Astrocyte of the hippocampus (primary cell): ENCODE data around the gene GBP3.
"Not testable (repeated sequence)": the region's sequence is repeated elsewhere in the genome, so short reads cannot be mapped to it uniquely, and the experiment has no call there.

Experiments
- DNase-seq: peaks from one replicate; pipeline ENCODE4 v3.0.0; 2011; ENCODE audit warnings: low read depth, low spot score

Gene GBP3

DNA sequence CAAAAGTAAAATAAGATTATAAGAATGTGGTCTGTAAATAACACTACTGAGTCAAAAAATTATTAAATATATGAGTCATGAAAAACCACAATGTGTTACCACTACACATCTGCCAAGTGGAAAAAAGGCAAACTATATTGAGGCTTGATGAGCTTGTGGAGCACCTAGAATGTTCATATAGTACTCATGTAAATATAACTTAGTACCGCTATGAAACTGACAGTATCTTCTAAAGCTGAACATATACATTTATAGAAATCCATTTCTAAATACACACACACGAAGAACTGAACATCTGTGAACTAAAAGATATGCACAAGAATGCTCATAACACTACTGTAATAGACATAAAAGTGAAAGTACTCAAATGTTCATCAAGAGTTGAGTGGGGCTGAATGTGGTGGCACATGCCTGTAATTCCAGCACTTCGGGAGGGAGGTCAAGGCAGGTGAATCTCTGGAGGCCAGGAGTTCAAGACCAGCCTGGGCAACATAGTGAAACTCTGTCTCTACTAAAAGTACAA lies 18.5 kb upstream of the GBP3 start:
- DNase-seq: peak; percentile 27

DNA sequence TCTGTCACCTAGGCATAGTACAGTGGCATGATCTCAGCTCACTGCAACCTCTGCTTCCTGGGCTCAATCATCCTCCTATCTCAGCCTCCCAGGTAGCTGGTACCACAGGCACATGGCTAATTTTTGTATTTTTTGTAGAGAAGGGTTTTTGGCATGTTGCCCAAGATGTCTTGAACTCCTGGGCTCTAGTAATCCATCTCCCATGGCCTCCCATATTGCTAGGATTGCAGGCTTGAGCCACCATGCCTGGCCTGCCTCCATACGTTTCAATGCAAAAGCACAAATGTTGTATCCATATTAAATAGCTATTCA lies 17.6 kb upstream of the GBP3 start:
- DNase-seq: no peak

GRCh38 chr1:89037186-89037585 lies 14.5 kb upstream of the GBP3 start:
- DNase-seq: no peak

DNA sequence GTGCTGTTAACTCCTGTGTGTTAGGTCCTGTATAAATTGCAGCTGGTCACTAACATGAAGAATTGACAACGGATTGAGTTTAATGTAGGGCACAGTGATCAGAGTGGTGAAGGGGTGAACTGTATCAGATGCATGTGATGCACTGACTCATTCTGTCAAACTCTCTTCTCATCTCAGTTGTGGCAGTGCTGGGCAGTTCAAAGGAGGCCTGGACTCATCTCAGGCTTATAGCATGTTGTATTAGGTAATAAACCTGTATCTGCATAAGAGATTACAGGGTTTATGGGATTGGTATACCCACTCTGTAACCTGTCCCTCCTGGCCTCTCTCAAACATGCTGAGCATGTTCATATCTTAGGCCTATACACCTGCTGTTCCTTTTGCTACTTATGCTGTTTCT lies 12.4 kb upstream of the GBP3 start:
- DNase-seq: no peak

GRCh38 chr1:89034004-89034403 lies 11.3 kb upstream of the GBP3 start:
- not testable (repeated sequence) for DNase-seq

DNA sequence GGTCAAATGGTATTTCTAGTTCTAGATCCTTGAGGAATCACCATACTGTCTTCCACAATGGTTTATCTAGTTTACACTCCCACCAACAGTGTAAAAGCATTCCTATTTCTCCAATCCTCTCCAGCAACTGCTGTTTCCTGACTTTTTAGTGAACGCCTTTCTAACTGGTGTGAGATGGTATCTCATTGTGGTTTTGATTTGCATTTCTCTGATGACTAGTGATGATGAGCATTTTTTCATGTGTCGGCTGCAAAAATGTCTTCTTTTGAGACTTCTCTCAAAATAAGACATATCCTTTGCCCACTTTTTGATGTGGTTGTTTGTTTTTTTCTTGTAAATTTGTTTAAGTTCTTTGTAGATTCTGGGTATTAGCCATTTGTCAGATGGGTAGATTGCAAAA lies 6.4 kb upstream of the GBP3 start:
- not testable (repeated sequence) for DNase-seq

DNA sequence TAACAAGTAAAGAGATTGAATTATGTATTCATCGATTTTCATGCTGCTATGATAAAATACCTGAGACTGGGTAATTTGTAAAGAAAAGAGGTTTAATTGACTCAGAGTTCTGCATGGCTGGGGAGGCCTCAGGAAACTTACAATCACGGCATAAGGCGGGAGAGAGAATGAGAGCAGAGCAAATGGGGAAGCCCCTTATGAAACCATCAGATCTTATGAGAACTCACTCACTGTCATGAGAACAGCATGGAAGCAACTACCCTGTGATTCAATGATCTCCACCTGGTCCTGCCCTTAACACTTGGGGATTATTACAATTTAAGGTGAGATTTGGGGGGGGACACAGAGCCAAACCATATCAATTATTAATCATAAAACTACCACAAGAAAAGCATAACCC lies 3.3 kb upstream of the GBP3 start:
- no peak for DNase-seq

DNA sequence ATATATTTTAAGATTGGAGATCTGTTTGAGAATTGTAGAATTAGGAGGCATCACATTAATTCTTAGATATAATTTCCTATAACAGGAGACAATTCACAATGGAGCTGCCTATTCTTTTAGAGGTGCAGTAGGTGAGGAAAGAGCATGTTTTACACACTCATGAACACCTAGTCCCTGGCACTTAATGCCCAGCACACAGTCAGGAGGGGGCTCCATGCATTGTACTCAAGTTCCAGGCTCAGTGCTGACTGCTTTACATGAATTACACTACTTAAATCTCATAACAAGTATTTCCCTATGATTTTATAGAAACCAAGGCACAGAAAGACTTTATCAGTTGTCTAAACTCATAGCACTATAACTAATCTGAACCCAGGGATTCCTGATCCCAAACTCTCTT lies 360 bp upstream of the GBP3 start:
- peak; percentile 7 for DNase-seq

DNA sequence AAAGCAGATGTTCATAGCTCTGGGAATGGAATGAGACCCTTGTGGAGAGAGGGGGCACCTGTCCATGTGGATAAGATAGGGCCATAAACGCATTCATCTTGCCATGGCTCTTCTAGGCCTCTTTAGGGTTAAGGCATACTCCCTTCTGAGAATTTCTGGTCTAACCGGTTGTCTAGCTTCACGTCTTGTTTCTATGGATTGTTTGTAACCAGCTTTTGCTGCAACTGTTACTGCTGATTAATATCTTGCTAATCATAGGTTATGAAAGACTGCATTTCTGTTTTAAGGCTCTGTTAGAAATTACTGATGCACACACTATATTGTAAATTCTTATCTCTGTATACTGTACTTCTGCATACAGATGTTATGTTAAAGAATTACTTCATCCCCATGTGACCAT lies 4.3 kb downstream of the GBP3 start:
- not testable (repeated sequence) for DNase-seq

DNA sequence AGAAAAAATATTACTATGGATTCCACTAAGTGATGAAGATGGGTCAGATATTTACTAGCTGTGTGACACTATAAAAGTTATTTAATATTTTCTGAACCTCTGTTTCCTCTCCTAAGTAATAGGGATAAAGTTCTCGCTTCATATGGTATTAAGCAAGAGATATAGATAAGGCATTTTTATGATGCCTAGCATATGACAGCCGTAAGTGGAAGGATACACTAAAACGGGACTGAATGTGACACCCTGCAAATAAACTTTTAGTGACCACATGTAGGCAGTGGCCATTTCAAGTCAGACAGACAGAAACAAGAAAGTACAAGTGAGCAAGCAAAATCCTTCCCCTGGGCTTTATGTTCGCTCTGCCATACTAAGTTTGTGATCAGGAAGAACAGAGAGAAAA lies 14.2 kb downstream of the GBP3 start:
- no peak for DNase-seq

GRCh38 chr1:89005286-89006151 lies 17.1 kb downstream of the GBP3 start:
- no peak for DNase-seq

GRCh38 chr1:89002176-89002575 lies 20.5 kb downstream of the GBP3 start:
- not testable (repeated sequence) for DNase-seq

- no peak for DNase-seq
These were observed 21.2 kb downstream of the GBP3 start for GRCh38 chr1:89001510-89001909.

DNA sequence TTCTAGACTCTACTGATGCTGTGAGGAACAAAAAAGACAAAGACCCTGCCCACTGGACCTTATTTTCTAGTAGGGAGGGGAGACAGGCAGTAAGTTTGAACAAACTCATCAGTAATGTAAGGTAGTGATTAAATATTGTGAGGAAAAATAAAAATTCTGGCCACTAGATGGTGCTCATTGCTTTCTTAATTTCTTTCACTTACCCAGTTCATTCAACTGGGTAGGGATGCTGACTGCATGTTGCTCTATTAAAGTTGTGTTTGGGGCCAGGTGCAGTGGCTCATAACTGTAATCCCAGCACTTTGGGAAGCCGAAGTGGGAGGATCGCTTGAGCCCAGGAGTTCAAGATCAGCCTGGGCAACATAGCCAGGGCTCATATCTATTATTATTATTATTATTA lies 23.9 kb downstream of the GBP3 start:
- peak; percentile 80 for DNase-seq

- DNase-seq: no peak
These were observed 32.2 kb downstream of the GBP3 start for GRCh38 chr1:88990426-88990825.

DNA sequence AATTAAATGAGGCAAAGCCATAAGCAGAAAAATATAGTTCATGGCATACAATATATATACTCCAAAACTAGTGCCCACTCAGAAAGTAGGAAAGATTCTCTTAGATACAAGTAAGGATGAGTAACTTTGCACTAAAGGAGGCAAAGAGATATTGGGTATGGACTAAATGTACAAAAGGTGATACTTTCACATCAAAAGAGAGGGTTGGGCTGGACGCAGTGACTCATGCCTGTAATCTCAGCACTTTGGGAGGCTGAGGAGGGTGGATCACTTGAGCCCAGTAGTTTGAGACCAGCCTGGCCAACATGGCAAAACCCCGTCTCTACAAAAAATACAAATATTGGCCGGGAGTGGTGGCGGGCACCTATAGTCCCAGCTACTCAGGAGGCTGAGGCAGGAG lies 37.0 kb downstream of the GBP3 start:
- no peak for DNase-seq

DNA sequence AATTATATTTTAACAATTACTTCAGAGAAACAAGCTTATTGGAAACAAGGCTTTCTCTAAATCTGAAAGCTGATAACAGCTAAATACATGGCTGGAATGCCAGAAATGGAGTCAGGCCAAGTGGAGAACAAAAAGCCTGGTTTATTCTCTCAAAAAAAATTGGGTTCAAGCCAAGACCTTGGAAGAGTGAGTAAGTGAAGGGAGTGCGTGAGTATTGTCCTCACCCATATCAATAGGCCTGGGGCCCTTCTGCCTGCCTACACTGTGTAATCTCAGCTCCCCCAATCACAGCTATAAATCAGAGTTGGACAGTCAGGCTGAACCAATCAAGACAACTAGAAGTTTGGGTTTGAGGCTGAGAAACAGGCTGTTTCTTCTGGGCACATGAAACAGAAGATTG lies 37.6 kb downstream of the GBP3 start:
- DNase-seq: peak; percentile 91

DNA sequence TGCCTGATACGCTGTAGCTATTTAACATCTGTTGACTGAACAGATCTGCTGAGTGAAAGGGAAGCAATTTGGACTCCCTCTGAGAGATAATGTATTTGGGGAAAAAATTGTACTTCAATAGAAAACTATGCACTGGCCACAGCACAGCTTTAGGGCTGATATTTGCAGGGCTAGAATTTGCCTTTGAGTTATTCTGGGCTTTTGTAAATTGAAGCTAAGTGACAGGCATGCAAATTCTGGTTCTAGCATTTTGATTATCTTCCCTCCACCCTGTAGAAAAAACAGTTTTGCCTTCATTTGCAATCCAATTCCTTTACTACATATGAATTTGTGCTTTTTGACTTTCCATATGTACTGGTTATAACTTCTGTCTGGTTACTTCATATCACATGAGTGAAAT lies 38.1 kb downstream of the GBP3 start:
- peak; percentile 25 for DNase-seq

DNA sequence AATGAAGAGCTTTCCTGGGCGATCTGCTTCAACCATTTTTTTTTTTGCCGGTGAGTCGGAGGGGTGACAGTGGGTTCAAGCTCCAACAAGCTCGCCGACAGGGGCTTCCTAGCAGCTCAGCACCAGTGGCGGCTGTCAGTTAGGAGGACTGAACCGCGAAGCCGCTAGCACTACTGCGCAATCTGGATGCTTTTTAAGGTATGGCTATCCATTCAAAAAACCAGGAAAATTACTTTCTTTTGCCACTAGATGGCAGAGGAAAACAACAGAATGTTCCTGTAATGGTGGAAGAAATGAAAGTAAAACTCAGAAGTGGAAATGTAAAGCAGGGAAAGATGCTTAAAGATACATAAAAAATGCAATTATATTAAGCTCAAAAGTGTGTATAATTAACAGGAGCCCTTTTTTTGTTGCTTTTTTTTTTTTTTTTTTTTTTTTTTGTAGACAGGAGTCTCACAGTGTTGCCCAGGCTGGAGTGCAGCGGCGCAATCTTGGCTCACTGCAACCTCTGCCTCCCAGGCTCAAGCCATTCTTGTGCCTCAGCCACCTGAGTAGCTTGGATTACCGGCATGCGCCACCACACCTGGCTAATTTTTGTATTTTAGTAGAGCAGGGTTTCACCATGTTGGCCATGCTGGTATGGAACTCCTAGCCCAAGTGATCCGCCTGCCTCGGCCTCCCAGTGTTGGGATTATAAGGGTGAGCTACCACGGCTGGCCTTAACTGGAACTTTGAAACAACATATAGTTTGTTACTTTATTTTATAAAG lies 38.7 kb downstream of the GBP3 start:
- peak; percentile 54 for DNase-seq

DNA sequence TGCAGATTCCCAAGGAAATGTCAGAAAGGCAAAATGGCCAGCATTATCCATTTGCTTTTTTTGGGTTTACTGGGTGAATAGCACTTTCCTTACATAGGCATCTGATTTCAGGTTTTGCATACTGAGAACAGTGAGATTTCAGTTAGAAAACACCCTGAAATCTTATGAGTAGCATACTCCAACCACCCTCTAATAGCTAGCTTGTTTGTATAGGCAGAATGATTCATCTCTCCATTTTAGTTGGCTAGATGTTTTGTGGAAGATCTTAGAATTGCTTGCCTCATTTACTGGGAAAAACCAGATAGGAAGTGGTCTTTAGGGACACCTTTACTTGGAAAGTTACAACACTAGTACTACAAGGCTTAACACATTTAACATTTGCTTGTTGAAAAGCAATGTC lies 40.6 kb downstream of the GBP3 start:
- DNase-seq: no peak

GRCh38 chr1:88981506-88981905 lies 41.2 kb downstream of the GBP3 start:
- DNase-seq: not testable (repeated sequence)

- DNase-seq: no peak
These were observed 41.8 kb downstream of the GBP3 start for GRCh38 chr1:88980870-88981269.

DNA sequence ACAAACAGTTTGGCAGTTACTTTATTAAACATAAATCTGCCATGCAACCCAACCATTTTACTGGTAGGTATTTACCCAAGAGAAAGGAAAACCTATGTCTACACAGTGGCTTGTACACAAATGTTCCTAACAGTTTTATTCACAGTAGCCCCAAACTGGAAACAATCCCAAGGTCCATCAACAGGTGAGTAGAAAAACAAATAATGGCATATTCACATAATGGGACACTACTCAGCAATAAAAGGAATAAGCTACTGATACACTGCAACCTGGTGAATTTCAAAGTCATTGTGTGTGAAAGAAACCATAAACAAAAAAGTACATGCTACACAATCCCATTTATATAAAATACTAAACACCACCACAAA lies 42.9 kb downstream of the GBP3 start:
- no peak for DNase-seq
